SK-N-MC (cell line): Measurements from ENCODE around the gene ITSN1.

Source experiments
- DNase-seq: peaks from one replicate; pipeline ENCODE4 v3.0.0-alpha.2; 2011; ENCODE audit warnings: low read depth, low spot score
- H3K27ac ChIP-seq: fragments of 200-600 bp; sonication (generic); 2 replicates; pipeline ENCODE4 v1.5.1; 2016; ENCODE audit warnings: mixed run types
- H3K36me3 ChIP-seq: fragments of 200-600 bp; sonication (generic); 2 replicates; pipeline ENCODE4 v1.6.1; 2017; ENCODE audit warnings: antibody characterized with exemption, low read length, mixed read lengths; ENCODE audit not compliant: insufficient read depth
- H3K4me3 ChIP-seq: fragments of 200-600 bp; sonication (generic); 2 replicates; pipeline ENCODE4 v1.5.1; 2016
- H3K9ac ChIP-seq: fragments of 200-600 bp; sonication (generic); 2 replicates; pipeline ENCODE4 v1.8.0; 2017; ENCODE audit warnings: mixed run types, mixed read lengths; ENCODE audit not compliant: insufficient read length
- H3K9me3 ChIP-seq: fragments of 200-600 bp; sonication (generic); 2 replicates; pipeline ENCODE4 v1.6.1; 2017; ENCODE audit warnings: low read depth, mild to moderate bottlenecking, antibody characterized with exemption, low read length, moderate library complexity, mixed read lengths
- EZH2 ChIP-seq: fragments of 200-600 bp; sonication (generic); IDR thresholded peaks from one replicate; pipeline ENCODE4 v1.6.1; 2017; ENCODE audit warnings: antibody characterized with exemption
- FOXP2 ChIP-seq: optimal IDR thresholded peaks from 2 replicates; pipeline ENCODE3; 2011; ENCODE audit warnings: mild to moderate bottlenecking, moderate library complexity; ENCODE audit not compliant: insufficient read depth; ENCODE audit errors: extremely low read length, control extremely low read depth
- POLR2AphosphoS5 ChIP-seq: IDR thresholded peaks from 2 replicates; pipeline ENCODE4 v1.6.1; 2012; ENCODE audit warnings: mild to moderate bottlenecking, low read depth, low read length, borderline replicate concordance

ITSN1 gene

DNA sequence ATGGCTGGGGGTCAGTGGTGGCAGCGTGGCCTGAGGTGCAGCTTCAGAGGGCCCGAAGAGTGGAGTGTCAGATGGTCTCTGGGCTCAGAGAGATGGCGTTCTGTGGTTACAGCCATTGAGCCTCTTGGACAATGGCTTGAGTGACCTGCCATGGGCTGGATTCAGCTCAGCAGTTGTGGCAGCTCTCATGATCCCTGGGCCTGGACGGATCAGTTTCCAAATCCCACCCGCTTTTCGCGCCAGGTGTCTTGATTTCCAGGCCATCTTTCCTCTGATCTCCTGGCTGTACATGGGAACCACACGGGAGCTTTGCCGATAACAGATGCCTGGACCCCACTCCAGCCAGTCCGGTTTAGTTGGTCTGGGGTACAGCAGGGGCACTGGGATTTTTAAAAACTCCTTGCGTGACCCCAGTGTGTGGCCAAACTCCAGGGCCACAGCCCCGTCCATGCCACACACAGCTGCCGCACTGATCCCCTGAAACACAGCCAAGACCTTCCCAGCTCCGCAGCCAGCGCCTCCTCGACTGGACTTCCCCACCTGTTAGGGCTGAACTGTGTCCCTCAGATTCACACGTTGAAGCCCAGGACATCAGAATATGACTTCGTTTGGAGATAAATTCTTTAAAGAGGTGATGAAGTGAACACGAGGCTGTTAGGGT, 205.4 kb downstream of the ITSN1 start:
- Histone ChIP-seq H3K4me3 (no peak overlapping the region), H3K27ac (no peak overlapping the region), H3K9me3 (no peaks in the 10 kb centered on the region), H3K36me3 (no peaks in the 10 kb centered on the region), H3K9ac (no peak overlapping the region)
- TF ChIP-seq POLR2AphosphoS5 (no peak), FOXP2 (no peak), EZH2 (no peak)
- DNase-seq, result no peak

DNA sequence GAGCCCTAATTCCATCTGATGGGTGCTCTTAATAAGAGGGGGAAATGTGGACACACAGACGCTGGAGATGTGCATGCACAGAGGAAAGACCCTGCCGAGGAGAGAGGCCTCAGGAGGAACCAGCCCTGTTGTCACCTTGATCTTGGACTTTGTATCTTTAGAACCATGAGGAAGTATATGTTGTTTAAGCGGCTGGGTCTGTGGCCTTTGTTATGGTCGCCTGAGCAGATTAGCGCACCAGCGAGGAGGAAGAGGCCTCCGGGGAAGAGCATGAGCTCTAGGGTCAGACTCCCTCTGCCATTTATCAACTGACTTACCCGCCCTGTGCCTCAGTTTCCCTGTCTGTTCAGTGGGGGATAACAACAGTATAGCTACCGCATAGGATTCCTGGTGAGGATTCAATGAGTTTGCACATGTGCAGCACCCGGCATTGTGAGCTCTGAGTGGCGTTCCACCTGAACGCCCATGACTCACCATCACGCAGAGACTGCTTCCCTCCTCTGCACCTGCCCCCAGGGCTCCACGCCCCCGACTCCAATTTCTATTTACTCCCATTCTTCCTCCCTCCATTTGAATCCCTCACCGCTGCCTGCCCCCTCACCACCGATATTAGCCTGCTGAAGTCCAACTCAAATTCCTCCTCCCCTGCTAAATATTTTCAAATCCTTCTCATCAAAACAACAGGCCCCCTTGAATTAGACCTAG, 206.1 kb downstream of the ITSN1 start:
- DNase-seq, result no peak

DNA sequence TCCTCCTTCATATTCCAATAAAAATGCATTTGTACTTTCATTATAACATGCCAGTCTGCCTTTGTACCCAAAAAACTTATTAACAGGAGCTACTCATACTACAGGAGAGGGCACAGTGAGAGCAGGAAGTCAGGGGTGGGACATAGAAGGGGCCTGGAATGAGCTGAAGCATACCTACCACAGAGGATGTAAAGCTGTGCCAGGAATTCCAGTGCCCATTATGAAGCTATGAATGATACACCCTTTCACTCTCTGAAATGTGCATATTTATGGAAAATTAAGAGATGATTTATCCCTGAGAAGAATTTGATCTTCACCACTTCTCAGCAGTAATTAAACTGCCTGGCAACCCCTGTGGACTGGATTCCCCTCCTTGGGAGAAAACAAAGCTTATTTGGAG, 207.5 kb downstream of the ITSN1 start:
- Histone ChIP-seq H3K27ac (no peak overlapping the region), H3K4me3 (no peak overlapping the region), H3K36me3 (no peaks in the 10 kb centered on the region), H3K9me3 (no peaks in the 10 kb centered on the region), H3K9ac (no peak overlapping the region)
- no peak for TF ChIP-seq FOXP2
- no peak for DNase-seq

More for the DNA sequence above, 206.1 kb downstream of the ITSN1 start:
- no peaks in the 10 kb centered on the region for H3K9me3 ChIP-seq
- H3K27ac ChIP-seq, result no peak overlapping the region
- TF ChIP-seq FOXP2 (no peak), POLR2AphosphoS5 (no peak), EZH2 (no peak)
- no peak overlapping the region for H3K9ac ChIP-seq
- no peak overlapping the region for H3K4me3 ChIP-seq
- H3K36me3 ChIP-seq, result no peaks in the 10 kb centered on the region

DNA sequence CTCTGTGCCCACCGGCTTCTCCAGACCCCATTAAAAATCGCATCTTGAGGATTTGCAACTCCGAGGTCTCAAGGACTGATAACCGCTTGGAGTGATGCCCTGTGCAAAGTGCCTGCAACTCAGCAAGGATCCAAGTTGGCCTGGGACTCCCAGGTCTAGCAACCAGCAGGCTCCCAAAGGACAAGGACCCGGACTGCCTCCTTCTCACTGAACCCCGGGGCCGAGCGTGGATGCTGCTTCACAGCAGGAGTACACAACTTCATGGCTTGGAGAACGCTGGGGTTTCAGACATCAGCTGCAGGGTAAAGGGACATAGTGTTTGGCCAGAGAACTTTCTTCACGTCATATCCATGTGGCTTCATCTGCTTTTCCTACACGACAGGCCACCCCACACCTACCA, 208.1 kb downstream of the ITSN1 start:
- no peak overlapping the region for H3K27ac ChIP-seq
- no peak overlapping the region for H3K4me3 ChIP-seq
- no peaks in the 10 kb centered on the region for H3K36me3 ChIP-seq
- no peak for TF ChIP-seq FOXP2
- TF ChIP-seq EZH2, result no peak
- no peak for TF ChIP-seq POLR2AphosphoS5
- H3K9me3 ChIP-seq, result no peaks in the 10 kb centered on the region
- no peak for DNase-seq
- H3K9ac ChIP-seq, result no peak overlapping the region

DNA sequence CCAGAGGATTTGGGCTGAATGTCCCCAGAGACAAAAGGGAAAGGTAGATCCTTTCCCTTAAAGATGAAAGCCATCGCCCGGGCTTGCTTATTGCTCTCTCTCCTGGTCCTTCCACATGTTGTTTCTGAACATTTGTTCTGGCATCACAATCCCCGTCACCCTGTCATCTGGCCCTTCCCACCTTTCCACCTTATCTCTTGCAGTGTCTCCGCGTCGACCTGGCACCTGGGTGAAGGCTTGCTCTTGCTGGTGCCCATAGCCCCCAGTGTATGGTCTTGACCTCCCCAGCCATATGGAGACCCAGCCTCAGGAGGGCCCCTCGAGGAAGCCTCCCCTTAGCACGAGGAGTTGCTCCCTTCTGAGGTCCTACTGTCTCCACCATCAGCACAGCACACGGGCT, 208.7 kb downstream of the ITSN1 start:
- DNase-seq, result no peak
- H3K9ac ChIP-seq, result no peak overlapping the region
- H3K9me3 ChIP-seq, result no peaks in the 10 kb centered on the region
- TF ChIP-seq POLR2AphosphoS5, result no peak
- no peak for TF ChIP-seq EZH2
- no peak for TF ChIP-seq FOXP2
- H3K36me3 ChIP-seq, result no peaks in the 10 kb centered on the region
- no peak overlapping the region for H3K4me3 ChIP-seq
- no peak overlapping the region for H3K27ac ChIP-seq

DNA sequence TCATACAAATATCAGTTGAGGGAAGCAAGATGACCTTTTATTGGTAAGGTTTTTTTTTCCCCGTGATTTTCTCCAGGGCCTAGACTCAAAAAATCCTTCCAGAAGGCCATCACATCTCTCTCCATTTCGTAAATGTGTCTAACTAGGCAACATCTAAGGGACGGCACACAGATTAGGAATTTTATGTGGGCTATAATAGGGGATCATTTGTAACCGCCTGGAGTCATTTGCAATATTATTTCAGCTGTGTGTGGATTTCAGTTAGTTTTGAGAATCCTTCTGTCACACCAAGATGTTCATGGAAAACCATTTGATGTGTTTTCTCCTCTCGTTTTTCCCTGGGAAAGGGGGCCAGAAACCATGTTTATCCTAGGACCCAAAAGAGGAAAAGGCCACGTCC, 210.2 kb downstream of the ITSN1 start:
- DNase-seq, result no peak

DNA sequence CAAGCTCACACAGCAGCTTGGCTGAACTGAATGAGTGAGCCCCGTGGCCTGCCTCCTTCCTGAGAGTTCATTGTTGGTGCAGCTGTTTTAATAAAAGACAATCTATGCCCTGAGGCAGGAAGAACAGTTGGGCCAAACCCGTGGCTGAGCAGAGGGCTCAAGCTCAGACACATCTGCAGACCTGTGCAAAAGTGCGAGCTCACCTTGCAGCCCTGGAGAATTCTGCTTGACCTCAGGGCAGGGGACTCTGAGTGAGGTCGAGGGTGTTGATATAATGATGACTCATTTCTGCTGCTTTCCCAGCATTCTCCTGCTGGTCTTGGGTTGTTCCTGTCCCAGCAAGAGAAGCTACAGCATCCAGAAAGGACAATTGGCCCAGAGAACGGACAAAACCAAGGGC, 212.3 kb downstream of the ITSN1 start:
- DNase-seq, result no peak
- no peak overlapping the region for H3K4me3 ChIP-seq
- no peaks in the 10 kb centered on the region for H3K9me3 ChIP-seq
- H3K27ac ChIP-seq, result no peak overlapping the region
- TF ChIP-seq FOXP2, result no peak
- no peak for TF ChIP-seq EZH2
- TF ChIP-seq POLR2AphosphoS5, result no peak
- H3K9ac ChIP-seq, result no peak overlapping the region
- no peaks in the 10 kb centered on the region for H3K36me3 ChIP-seq

More for the DNA sequence above, 210.2 kb downstream of the ITSN1 start:
- H3K9ac ChIP-seq, result no peak overlapping the region
- H3K4me3 ChIP-seq, result no peak overlapping the region
- H3K36me3 ChIP-seq, result no peaks in the 10 kb centered on the region
- no peak overlapping the region for H3K27ac ChIP-seq
- TF ChIP-seq POLR2AphosphoS5, result no peak
- no peak for TF ChIP-seq FOXP2
- H3K9me3 ChIP-seq, result no peaks in the 10 kb centered on the region

DNA sequence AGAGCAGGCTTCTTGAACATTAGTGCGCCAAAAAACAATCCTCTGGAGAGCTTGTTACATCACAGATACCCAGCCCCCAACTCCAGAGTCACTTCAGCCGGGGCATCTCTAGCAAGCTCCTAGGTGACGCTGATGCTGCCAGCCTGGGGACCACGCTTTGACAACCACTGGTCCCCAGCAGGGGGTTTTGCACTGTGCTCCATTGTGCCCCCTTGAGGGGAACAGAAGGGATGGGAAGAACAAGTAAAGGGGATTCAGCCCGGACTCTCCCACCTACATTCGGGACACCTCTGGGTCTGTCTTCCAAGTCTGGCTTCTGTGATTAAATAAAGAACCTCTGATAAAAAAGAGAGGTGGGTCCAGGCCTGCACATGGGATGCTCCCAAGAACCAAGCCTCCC, 212.9 kb downstream of the ITSN1 start:
- no peak for TF ChIP-seq POLR2AphosphoS5
- no peak for TF ChIP-seq FOXP2
- no peak for TF ChIP-seq EZH2
- Histone ChIP-seq H3K27ac (no peak overlapping the region), H3K4me3 (no peak overlapping the region)

More for the DNA sequence above, 212.9 kb downstream of the ITSN1 start:
- Histone ChIP-seq H3K9me3 (no peaks in the 10 kb centered on the region), H3K9ac (no peak overlapping the region), H3K36me3 (no peaks in the 10 kb centered on the region)
- no peak for DNase-seq
